Choroid plexus epithelial cell (primary cell): ENCODE measurements around the gene DUSP5.

ENCODE experiments used
- DNase-seq: peaks from one replicate; pipeline ENCODE4 v3.0.0-alpha.2; 2010; ENCODE audit warnings: low read depth
- H3K4me3 ChIP-seq: 2 replicates; pipeline ENCODE4 v1.5.1; 2011; ENCODE audit warnings: low read depth, mild to moderate bottlenecking, control low read depth, low read length, moderate library complexity
- CTCF ChIP-seq: conservative IDR thresholded peaks from 2 replicates; pipeline ENCODE4 v1.5.1; 2011; ENCODE audit warnings: low read depth, mild to moderate bottlenecking, control low read depth, inconsistent platforms, low read length, moderate library complexity

DUSP5 gene

GRCh38 chr10:110471566-110472139 is 26.1 kb upstream of the DUSP5 start:
- H3K4me3 ChIP-seq, result no peak overlapping the region
- DNase-seq, result peak; percentile 86
- TF ChIP-seq CTCF, result no peak

GRCh38 chr10:110474017-110474416 is 23.7 kb upstream of the DUSP5 start:
- DNase-seq, result no peak
- H3K4me3 ChIP-seq, result no peak overlapping the region
- TF ChIP-seq CTCF, result no peak

GRCh38 chr10:110474826-110475225 is 22.9 kb upstream of the DUSP5 start:
- no peak for TF ChIP-seq CTCF
- H3K4me3 ChIP-seq, result no peak overlapping the region
- no peak for DNase-seq

- no peak for DNase-seq
- TF ChIP-seq CTCF, result no peak
- no peak overlapping the region for H3K4me3 ChIP-seq
Measured at GRCh38 chr10:110475722-110476515, 21.8 kb upstream of the DUSP5 start.

GRCh38 chr10:110479710-110480109 is 18.0 kb upstream of the DUSP5 start:
- no peak overlapping the region for H3K4me3 ChIP-seq
- no peak for TF ChIP-seq CTCF
- DNase-seq, result no peak

- H3K4me3 ChIP-seq, result no peak overlapping the region
- DNase-seq, result no peak
- TF ChIP-seq CTCF, result no peak
Measured at GRCh38 chr10:110480387-110480786, 17.3 kb upstream of the DUSP5 start.

- TF ChIP-seq CTCF, result no peak
- no peak for DNase-seq
- no peak overlapping the region for H3K4me3 ChIP-seq
Measured at GRCh38 chr10:110481919-110482318, 15.8 kb upstream of the DUSP5 start.
